Activated CD4-positive, CD25-positive, alpha-beta regulatory T cell treated with anti-CD3 and anti-CD28 coated beads, Interleukin-2, amount 50 U/mL, for 16 hours (primary cell): Measurements from ENCODE around the gene ESYT1.
A peak's percentile ranks its signal among the peaks of the same experiment; 100 is the strongest.
"Not testable (repeated sequence)": the region's sequence is repeated elsewhere in the genome, so short reads cannot be mapped to it uniquely, and the experiment has no call there.

Experiments
- DNase-seq: peaks from one replicate; pipeline ENCODE4 v3.0.0-alpha.2; 2020; ENCODE audit warnings: low read depth, low spot score

The ESYT1 gene

DNA sequence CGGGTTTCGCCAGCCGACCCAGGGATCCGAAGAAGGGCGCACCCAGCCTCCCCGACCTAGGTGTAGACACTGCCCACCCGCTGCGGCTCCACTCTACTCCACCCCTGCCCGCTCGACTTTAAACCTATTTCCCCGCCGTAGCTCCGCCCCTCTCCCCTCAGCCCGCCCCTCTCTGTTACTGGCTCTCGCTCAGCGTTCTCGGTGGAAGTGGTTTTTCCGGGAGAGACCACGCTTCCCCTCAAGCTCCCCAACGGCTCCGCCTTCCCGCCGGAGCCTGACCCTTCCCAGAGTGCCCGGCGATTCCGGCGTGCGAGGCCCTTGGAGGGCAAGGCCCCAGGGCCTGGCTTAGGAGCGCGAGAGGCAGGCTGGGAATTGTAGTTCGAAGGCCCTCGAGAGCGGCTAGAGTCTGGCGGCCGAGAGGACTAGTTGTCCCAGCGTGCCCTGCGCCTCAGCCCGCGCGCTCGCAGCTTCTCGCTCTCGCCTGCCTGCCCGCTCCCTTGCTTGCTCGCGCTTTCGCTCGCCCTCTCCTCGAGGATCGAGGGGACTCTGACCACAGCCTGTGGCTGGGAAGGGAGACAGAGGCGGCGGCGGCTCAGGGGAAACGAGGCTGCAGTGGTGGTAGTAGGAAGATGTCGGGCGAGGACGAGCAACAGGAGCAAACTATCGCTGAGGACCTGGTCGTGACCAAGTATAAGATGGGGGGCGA, 23.8 kb upstream of the ESYT1 start, which contains the start of gene PA2G4:
TSS of gene PA2G4 (plus strand) at position 451 of the 706 bp plus-strand sequence. CDS start at position 630, 179 bp downstream.
- DNase-seq, result peak; percentile 94

DNA sequence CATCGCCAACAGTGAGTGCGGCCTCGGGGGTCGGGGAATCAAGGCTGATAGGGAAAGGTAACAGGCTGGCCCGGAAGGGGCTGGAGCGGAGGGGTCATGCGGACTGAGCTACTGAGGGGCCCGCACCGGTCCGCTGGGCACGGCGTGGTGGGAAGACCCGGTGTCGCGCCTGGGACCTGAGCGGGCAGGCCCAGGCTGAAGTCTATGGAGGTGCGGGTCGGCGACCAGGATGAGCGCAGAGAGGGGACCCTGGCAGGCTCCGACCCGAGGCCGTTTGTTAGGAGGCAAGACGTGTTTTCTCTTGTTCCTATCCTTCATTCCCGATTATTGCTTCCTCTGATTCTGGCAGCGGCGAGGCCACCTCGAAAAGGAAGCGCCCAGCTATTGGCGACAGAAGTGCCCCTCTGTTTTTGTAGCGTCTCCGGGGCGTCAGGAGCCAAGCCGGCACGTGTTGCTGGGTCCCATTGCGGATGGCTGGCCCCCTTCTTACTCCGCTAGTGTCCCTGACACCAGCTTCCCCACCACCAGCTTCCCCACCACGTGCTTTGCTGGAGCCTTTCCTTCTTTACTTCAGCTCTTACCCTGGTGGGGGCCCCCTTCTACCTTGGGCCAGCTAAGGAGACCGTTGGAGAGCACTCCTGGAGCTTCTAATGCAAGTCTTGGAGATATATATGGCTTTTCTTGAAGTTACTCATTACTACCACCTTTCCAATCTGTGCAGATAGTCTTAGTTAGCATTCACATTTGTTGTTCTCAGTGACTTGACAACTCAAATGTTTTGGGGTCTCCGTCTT, 23.1 kb upstream of the ESYT1 start:
- DNase-seq, result no peak

DNA sequence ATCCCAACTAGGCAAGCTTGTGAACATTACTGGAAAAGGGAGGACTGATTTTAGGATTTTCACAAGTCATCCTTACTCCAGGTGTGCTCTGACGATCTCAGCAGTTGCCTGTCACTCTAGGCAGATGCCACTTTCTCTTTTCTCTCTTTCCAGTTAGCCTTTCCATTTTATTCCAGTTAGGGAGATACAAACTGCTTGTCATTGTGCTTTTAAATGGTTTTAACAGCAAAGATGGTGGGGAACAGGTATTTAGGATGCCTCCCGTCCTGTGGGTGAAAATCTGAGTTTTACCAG, 22.5 kb upstream of the ESYT1 start:
- DNase-seq, result no peak

DNA sequence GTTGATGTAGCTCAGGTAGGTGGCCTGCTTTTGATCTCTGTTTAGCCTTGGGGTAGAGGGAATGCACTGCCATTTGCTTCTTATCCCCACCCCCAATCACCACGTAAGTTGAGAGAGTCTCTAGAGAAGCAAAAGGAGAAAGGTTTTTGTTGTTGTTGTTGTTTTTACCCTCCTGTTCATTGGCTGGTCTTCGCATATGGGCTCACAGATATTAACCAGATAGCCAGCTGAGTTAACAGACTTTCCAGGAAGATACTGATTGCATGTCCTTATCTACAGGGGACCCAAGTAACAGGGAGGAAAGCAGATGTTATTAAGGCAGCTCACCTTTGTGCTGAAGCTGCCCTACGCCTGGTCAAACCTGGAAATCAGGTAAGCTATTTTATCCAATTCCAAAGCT, 20.8 kb upstream of the ESYT1 start:
- no peak for DNase-seq

DNA sequence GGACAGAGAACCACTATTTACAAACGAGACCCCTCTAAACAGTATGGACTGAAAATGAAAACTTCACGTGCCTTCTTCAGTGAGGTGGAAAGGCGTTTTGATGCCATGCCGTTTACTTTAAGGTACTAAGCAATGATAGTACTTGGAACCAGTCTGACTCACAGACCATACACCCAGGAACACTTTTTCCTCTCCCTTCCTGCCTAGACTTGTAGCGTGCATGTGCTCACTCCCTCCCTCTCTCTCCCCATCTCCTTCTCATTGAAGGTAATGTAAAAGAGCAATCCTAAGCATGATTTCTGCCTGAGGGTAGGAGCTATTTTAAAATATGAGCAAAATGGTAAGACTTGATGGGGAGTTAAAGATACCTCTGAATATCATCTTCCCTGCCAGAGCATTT, 17.5 kb upstream of the ESYT1 start:
- no peak for DNase-seq

DNA sequence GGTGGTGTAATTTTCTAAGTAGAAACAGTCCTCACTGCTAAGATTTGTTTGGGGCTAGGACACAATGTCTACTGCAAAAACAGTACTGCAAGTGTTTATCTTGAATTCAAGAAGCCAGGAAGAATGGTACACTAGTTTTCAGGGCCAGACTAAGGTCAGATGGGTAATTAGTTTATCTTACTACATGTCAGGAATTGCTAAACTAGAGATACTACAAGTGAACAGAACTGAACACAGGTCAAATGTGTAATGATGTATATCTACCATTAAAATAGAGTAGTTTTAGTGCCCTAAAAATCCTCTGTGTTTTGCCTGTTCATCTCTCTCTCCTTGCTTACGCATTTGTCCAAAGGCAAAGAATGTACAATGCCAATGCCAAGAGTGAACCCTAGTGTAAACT, 14.0 kb upstream of the ESYT1 start:
- no peak for DNase-seq

DNA sequence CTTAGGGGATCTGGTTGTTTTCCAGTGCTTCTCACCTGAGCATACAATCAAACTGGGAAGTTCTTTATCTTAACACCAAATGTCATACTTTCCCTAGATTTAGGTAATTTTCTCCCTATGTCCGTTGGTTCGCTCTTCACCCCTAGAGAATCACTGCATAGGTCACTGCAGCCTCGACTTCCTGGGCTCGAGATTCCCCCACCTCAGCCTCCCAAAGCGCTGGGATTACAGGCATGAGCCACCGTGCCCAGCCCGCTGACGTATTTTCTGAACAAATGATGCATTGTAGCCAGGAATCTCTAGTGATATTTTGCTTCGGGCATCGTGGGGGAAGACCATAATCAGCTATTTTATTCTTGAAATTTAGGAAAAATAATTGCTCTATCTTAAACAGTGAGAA, 12.7 kb upstream of the ESYT1 start:
- DNase-seq, result no peak

DNA sequence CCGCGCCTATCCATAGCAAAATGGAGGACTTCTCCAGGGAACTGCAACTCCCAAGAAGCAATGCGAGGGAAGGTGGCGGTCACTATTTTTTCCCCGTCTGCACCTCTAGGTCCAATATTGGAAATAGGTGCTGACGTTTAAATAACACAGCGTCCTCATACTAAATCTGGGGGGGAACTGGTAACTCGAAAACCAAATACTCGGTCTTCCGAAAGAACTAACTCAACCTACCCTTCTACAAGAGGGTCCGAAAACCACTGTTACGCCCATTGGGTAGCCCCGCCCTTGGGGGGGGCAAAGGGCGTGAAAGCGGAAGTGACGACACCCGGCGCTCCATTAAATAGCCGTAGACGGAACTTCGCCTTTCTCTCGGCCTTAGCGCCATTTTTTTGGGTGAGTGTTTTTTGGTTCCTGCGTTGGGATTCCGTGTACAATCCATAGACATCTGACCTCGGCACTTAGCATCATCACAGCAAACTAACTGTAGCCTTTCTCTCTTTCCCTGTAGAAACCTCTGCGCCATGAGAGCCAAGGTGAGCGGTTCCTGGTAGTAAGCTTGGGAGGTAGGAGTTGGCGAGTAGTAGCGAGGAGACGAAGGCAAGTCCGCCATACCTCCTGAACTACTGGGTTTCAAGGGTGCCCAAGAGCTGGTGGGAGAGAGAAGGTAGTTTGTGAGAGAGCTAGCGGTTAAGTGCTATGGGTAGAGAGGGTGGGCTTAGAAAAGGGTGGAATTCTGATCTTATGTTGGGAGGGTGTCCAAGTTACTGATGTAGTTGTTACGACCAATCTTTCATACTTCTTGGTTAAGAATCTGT, 11.6 kb upstream of the ESYT1 start, which contains the start of gene RPL41:
TSS of gene RPL41 (plus strand) at position 367 of the 815 bp plus-strand sequence.
- peak; percentile 91 for DNase-seq

DNA sequence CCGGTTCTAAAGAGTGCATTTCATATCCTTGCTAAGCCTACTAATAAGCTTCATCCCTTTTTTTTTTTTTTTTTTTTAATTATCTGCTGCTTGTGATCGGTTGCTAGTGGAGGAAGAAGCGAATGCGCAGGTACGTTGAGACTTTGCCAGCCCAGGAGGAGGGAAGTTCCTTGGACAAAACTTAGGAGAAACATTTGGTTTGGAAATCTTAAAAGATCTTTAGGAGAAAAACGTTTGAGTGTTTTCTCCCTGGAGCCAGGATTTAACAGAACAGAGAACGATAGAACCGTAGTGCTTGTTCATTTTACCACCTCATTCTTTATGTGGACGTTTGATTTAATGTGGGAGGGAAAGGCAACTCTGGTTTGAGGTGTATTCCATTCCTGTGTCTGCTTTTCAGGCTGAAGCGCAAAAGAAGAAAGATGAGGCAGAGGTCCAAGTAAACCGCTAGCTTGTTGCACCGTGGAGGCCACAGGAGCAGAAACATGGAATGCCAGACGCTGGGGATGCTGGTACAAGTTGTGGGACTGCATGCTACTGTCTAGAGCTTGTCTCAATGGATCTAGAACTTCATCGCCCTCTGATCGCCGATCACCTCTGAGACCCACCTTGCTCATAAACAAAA, 10.9 kb upstream of the ESYT1 start:
- DNase-seq, result not testable (repeated sequence)

DNA sequence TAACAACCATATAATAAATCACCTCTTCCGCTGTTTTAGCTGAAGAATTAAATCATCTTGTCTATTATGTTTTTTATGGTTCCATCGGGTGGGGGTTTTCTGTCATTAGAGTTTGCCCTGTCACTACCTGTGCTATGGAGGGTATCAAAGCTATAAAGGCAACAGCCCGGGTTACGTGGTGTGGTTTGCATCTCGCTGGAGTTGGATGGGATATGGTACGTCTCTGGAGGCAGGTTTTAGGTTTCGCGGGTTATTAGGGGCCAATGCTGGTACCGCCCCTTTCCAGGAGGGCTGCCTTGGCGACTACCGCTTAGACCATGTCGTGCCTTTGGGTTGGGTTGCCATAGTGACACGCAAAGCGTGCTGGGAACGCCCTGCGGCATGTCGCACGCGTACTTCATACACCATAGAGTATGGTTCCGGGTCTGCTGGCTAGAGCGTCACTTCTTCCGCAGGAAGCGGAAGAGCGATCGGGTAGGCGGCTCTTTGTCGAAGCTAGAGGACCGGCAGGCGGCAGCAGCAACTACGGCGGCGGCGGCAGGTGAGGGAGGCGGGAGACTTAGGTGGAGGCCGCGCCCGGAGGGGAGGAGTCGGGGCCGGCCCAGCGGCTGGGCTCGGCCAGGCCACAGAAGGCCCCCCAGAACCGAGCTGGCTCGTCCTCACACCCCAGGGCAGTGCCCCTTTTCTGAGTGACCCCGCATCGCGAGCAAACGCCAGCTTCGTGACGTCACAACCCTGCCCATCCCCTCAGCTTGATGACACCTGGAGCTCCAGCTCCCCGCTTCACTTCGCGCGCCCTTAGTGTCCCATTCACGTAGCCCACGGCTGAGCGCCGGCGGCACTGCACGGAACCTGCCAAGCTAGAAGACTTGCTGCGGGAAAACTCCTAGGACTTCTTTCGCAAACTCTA, 10.0 kb upstream of the ESYT1 start, which contains the start of gene ZC3H10:
TSS of gene ZC3H10 (plus strand) at position 489 of the 910 bp plus-strand sequence. CDS start 2,297 bp downstream, outside the sequence.
- peak; percentile 98 for DNase-seq

DNA sequence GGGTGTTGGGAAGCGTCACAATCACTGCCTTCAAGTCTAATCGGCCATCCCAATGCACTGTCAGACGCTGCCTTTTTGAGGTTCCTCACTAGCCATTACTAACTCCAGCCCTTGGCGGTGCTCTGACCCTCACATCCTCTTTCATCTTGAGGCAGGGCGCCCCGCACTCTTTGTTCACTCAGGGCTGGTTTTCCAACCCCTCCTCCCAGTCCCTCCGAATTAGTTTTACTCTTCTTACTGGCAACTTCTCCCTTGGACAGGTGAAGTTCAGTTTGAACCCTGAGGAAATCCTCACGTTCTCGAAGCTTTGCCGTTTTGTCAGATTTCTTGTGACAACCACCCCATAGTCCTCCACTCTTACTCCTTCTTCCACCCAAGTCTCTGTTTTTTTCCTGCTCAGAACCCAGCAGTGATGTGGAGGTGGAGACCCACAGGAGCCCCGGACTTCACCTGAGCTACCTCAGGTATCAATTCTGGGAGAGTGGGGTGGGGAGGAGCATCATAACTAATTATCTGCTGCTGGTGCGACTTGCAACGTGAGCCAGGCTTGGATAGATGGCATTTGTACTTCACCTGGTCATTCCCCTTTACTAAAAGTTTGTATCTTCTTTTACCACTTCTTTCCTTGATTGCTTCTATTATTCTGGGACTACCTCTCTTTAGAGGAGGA, 9.2 kb upstream of the ESYT1 start:
- DNase-seq, result no peak

DNA sequence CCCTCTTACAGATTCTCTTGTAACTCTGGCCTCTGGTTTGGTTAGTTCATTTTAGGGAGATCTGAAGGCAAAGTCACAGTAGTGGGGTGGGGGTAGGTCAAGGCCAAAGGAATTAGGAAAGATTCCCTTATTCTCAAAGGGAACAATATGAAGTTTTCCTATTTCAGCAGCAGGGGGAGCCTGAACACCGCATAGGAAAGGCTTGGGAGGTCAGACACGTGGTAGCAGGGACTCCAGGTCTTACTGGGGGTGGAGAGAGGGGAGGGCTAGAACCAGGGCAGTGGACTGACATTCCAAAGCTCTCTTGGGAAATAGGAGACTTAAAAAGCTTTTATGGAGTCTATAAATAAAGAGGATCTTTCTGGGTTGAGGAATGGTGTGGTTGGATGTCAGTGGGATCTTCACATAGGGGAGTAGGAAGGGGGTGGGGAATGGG, 8.7 kb upstream of the ESYT1 start:
- DNase-seq, result peak; percentile 31

DNA sequence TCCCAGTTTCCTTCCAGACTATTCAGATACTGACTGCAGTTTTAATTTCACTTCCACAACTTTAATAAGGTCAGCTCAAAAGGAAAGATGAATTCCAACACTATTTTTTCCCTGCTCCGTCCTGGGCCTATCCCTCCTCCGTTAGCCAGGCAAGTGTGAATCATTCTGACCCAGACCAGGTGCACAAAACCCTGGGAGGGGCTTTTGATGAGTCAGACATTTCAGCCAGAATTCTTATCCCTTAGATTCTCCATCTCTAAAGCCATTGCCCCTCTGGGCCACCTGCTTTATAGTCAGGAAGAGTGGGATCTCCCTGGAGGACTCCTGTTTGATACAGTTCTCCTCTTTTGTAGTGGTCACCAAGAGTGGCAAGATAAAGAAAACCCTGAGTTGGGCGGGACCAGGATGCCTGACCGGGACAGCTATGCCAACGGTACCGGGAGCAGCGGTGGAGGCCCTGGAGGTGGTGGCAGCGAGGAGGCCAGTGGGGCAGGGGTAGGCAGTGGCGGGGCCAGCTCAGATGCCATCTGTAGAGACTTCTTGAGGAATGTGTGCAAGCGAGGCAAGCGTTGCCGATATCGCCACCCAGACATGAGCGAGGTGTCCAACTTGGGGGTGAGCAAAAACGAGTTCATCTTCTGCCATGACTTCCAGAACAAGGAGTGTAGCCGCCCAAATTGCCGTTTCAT, 7.8 kb upstream of the ESYT1 start:
- DNase-seq, result no peak

DNA sequence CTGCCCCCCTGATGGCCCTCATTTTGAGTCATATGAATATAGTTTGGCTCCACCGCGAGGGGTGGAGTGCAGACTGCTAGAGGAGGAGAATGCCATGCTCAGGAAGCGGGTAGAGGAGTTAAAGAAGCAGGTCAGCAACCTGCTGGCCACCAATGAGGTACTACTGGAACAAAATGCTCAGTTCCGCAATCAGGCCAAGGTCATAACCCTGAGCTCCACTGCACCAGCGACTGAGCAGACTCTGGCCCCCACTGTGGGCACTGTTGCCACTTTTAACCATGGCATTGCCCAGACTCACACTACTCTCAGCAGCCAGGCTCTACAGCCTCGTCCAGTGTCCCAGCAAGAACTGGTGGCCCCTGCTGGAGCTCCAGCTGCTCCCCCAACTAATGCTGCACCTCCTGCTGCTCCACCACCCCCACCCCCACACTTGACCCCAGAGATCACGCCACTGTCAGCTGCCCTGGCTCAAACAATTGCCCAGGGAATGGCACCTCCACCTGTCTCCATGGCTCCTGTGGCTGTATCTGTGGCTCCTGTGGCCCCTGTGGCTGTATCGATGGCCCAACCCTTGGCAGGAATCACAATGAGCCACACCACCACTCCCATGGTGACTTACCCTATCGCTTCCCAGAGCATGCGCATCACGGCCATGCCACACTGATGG, 6.7 kb upstream of the ESYT1 start:
- no peak for DNase-seq

DNA sequence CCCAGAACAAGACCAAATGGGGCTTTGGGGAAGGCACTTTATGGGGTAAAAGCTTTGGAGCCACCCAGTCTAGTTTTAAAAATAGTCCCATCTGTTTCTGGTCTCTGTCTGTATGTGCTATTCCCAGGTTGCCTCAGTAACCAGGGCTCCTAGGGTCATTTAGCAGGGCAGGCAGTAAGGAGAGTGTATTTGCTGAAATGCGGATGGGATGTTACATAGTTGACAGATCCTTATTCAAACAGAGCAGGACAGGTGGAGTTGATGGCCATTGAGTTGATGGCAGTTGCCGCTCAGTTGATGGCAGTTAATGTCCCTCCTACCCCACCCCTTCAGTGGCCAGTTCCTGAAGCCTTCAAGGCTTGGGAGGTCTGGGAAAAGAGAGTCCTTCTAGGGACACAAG, 5.4 kb upstream of the ESYT1 start:
- DNase-seq, result no peak

DNA sequence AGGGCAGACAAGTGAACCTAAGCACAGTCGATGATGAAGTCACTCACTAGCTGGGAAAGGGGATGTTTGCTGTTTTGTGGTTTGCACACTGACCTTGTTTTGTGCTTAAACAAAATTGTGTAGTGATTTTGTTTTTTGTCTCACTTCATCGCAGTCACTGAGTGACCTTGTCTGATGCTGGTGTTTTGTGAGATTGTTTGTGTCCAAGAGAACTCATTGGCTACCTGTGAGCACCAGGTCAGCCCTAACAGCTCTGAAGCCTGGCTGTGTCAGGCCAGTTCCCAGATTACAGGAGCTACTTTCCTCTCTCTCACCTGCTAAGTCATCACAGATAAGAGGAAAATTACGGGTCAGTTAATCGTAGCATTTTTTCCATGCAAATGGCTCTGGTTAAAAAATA, 3.9 kb upstream of the ESYT1 start:
- DNase-seq, result no peak

DNA sequence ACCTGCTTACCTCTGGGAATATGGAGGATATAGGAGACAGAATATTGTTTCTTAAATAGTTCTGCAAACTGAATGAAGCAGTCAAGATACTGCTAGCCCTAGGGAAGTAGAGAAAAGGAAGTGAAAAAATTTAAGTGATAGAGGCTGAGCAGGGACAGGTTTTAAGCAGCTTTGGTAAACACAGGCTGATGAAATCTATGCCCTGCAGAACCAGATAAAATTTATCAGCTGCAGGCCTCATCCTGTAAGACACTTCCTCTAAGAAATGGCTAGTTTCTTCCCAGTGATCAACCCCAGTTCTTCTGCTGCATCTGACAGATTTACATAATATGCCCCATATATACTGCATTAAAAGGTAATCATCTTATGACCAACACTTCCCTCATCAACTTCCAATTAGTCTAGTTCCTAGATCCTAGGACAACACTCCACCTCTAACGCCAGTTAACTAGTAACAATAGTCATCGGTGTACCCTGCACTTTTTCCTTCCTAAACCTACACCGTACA, 1.3 kb upstream of the ESYT1 start:
- no peak for DNase-seq

DNA sequence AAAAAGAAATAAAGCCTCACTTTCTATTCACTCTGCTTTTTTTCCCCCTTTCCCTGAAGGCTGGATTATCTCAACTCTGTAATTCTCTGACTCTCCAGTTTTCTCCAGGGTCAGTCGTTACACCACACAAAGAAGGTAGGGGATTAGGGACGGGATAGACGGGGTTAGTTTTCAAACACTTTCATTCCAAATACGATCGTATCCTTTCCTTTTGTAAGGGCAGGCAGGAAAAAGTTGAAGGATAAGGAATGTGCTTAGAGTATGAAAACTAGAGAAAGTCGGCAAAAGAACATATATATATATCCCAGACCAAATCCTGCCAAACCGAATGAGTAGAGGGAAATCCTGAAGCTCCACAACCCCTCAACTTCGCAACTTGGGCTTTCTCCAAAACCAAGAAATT, 581 bp upstream of the ESYT1 start:
- DNase-seq, result no peak
